Fibroblast of pulmonary artery (primary cell): Measurements from ENCODE around the gene PIM3.

Source experiments
- DNase-seq: peaks from one replicate; pipeline ENCODE4 v3.0.0-alpha.2; 2010; ENCODE audit warnings: low read depth
- H3K4me3 ChIP-seq: replicated peaks from 2 replicates; pipeline ENCODE4 v1.5.1; 2011; ENCODE audit warnings: low read depth, mild to moderate bottlenecking, control low read depth, low read length, moderate library complexity
- CTCF ChIP-seq: IDR thresholded peaks from 2 replicates; pipeline ENCODE4 v1.5.1; 2011; ENCODE audit warnings: mild to moderate bottlenecking, control low read depth, low read length, inconsistent platforms; ENCODE audit errors: missing control alignments

The PIM3 gene

DNA sequence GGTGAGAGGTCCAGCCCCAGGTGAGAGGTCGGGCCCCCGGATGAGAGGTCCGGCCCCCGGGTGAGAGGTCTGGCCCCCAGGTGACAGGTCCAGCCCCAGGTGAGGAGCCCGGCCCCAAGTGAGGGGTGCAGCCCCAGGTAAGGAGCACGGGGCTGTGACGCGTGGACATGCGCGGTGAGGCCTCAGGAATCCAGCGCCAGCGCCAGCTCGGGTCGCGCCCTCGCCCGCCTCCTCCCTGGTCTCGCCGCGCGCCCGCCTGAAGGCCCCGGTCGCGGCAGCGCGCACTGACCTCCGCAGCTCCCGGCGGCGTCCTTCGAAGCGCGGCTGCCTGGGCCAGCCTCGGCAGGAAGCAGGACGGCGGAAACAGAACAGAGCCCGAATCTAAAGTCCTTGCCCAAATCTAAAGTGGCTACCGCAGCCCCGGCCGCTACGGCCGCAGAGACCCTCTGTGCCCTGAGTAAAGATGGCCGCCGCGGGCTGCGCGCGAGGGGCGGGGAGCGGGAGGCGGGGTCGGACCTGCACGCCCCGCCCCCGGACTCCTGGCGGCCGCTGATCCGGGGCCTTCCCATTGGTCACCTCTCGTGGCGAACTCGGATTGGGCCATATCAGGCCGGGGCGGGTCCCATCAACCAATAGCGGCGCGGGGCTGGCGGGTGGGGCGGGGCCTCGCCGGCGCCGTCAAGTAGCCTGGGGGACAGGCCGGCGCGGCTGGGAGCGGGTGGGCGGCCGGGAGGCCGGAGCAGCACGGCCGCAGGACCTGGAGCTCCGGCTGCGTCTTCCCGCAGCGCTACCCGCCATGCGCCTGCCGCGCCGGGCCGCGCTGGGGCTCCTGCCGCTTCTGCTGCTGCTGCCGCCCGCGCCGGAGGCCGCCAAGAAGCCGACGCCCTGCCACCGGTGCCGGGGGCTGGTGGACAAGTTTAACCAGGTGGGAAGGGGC, 42.3 kb upstream of the PIM3 start, which contains the start of the genes ALG12 and CRELD2:
ALG12 (minus strand) TSS at position 465 of the 937 bp plus-strand sequence. CDS start 4,673 bp downstream, outside the sequence.
CRELD2 (plus strand) TSS at position 661 of the 937 bp plus-strand sequence; CDS start at position 797, 136 bp downstream.
- DNase-seq: peak; percentile 97
- peak within 1 kb of the TSS; percentile 80 for H3K4me3 ChIP-seq
- TF ChIP-seq CTCF: no peak

DNA sequence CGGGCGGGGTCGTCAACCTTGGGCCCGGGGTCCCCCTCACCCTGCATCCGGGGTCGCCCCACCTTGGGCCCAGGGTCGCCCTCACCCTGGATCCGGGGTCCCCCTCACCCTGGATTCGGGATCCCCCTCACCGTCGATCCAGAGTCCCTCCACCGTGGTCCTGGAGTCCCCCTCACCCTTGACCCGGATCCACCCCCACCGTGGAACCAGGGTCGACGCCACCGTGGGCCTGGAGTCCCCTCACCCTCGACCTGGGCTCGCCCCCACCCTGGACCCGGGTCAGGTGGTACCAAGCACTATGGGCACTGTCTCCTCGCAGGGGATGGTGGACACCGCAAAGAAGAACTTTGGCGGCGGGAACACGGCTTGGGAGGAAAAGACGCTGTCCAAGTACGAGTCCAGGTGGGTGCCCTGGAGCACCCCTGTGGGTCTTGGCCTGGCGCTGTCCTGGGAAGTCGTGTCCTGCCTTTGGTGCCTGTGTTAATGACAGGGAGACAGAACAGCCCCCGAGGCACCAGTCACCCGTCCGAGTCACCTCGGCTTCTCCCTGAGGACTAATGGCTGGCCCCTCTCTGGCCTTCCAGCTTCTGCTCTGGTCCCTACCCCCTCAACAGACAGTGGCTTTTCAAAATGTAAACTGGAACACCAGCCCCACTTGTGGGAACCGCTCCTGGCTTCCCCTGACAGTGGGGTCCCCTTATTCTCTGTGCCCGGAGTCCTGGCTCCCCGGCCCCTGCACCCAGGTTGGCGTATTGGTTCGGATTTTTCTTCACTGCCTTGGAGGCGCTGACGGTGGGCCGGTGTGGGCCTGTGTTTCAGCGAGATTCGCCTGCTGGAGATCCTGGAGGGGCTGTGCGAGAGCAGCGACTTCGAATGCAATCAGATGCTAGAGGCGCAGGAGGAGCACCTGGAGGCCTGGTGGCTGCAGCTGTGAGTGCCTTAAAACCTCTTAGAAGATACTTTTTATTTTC, 41.4 kb upstream of the PIM3 start:
- peak overlapping the region; percentile 70 for H3K4me3 ChIP-seq
- no peak for TF ChIP-seq CTCF
- no peak for DNase-seq

DNA sequence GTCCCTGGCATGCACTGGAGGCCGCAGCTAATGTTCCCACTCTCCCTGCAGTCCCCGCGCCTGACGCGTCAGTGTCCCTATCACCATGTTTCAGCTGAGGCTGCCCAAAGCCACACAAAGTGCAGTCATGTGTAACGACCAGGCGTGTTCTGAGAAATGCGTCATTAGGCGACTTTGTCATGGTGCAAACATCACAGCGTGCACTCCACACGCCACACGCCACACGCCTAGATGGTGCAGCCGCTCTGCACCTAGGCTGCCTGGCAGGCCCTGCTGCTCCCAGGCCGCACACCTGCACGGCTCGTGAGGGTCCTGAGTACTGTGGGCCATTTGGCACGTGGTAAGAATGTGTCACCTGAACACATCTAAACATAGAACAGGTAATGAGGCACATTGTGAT, 39.7 kb upstream of the PIM3 start:
- DNase-seq: no peak
- no peak overlapping the region for H3K4me3 ChIP-seq
- TF ChIP-seq CTCF: no peak

DNA sequence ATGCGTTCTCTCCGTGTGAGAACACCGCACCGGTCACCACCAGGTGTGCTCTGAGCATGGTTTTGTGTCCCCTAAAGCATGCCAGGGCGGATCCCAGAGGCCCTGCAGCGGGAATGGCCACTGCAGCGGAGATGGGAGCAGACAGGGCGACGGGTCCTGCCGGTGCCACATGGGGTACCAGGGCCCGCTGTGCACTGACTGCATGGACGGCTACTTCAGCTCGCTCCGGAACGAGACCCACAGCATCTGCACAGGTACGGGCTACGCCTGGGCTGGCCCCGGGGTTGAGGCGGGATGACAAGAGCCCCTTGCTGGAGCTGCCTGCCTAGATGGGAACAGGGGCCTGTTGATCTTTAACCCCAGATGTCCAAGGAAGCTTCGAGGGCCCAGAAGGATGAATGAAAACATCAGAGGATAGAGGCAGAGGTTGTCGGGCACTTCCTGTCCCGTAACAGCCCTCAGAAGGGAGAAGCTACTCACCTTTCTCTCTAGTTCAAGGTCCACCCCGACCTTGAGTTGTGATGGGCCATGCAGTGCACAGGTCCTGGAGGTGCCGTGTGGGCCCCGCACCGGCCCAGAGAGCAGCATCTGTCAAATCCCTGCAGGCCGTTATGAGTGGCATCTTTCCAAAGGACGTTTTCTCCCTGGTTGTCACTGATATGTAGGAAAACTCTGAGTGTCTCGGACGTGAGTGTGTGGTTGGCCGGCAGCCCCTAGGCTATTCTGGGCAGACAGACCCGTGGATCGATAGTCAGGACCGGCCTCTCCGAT, 38.9 kb upstream of the PIM3 start:
- no peak for TF ChIP-seq CTCF
- no peak for DNase-seq
- no peak overlapping the region for H3K4me3 ChIP-seq

- no peak for DNase-seq
- TF ChIP-seq CTCF: no peak
- H3K4me3 ChIP-seq: no peak overlapping the region
These were observed 38.1 kb upstream of the PIM3 start for GRCh38 chr22:49922484-49922883.

DNA sequence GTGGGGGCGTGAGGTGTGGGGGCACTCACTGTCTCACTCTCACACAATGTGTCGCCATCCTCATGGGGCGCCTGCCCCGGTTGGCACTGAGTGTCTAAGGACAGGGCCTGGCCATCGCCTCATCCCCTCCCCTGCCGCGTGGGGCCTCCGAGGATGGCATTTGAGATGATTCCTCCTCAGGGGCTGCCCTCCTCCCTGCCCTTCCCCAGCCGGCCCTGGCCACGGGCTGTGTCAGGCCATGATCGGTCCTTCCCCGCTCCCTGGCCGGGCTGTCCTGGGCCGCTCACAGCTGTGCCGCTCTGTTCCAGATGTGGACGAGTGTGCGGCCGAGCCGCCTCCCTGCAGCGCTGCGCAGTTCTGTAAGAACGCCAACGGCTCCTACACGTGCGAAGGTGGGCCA, 37.6 kb upstream of the PIM3 start:
- DNase-seq: no peak
- H3K4me3 ChIP-seq: no peak overlapping the region
- no peak for TF ChIP-seq CTCF
